Gastroesophageal sphincter (tissue), 3 donors: ENCODE data around the gene UNC13B.

Source experiments
- CTCF ChIP-seq, 4 experiments: fragments of 200-600 bp in 2 of 4; fragments of 450-650 bp in 2 of 4; sonication (generic) in 1 of 4; IDR thresholded peaks; one replicate each; pipeline ENCODE4 v1.5.1; 2017 to 2019; ENCODE audit warnings: antibody characterized with exemption in 4 of 4, mild to moderate bottlenecking in 2 of 4, moderate library complexity in 2 of 4
- POLR2AphosphoS5 ChIP-seq: sonication (generic); formaldehyde crosslinking; IDR thresholded peaks from one replicate; pipeline ENCODE4 v1.6.1; 2017; ENCODE audit warnings: antibody characterized with exemption

GRCh38 chr9:35432076-35432475 lies 270.3 kb downstream of the UNC13B start:
- TF ChIP-seq POLR2AphosphoS5 (no peak), CTCF (IDR thresholded peaks at IDR 0.05) (no peak)
